ENCODE results near the gene CDH7. TPM values are rescaled to one million over a fixed set of nuclear protein-coding genes. Genes with fewer than 3 reads are reported as not detected.

CDH7 gene
- total RNA-seq, 1 experiment from 2014 or later: not detected

GRCh38 chr18:65922103-65922502 is 171.3 kb downstream of the CDH7 start:
- Mint-ChIP-seq H3K9me3 (ENCODE audit: unreplicated experiment) (no peaks in the 10 kb centered on the region), H3K4me1 (ENCODE audit: insufficient read depth, unreplicated experiment) (no peaks in the 10 kb centered on the region), H3K36me3 (ENCODE audit: insufficient read depth, unreplicated experiment) (no peaks in the 10 kb centered on the region), H3K27me3 (ENCODE audit: insufficient read depth, unreplicated experiment) (peaks cover 63% of the 10 kb centered on the region), H3K4me3 (ENCODE audit: unreplicated experiment) (no peak overlapping the region), H3K27ac (ENCODE audit: low read depth, unreplicated experiment) (no peak overlapping the region)
- ChIA-PET CTCF (interaction anchor here (0.6 kb wide), 1 partner anchor 120 kb away, joined by 3 read pairs; no protein-coding TSS in a partner anchor), POLR2A (interaction anchor here (0.7 kb wide), 1 partner anchor 20 kb away, joined by 3 read pairs; no protein-coding TSS in a partner anchor)
- intact Hi-C loops (cut with micrococcal nuclease): no loop called here
- no peak for DNase-seq (ENCODE audit: unreplicated experiment)
- TF ChIP-seq CTCF (IDR thresholded peaks at IDR 0.05; ENCODE audit: unreplicated experiment): no peak
- BruUV-seq (replicated peaks): no TSS peak

GRCh38 chr18:65924904-65925303 is 174.1 kb downstream of the CDH7 start:
- ChIA-PET POLR2A (interaction anchor here (0.6 kb wide), 1 partner anchor 16 kb away, joined by 3 read pairs; no protein-coding TSS in a partner anchor), CTCF (no interaction called here)
- BruUV-seq (replicated peaks): no TSS peak
- intact Hi-C loops (cut with micrococcal nuclease): no loop called here
- Mint-ChIP-seq H3K27me3 (ENCODE audit: insufficient read depth, unreplicated experiment) (peaks cover 49% of the 10 kb centered on the region), H3K36me3 (ENCODE audit: insufficient read depth, unreplicated experiment) (no peaks in the 10 kb centered on the region), H3K27ac (ENCODE audit: low read depth, unreplicated experiment) (no peak overlapping the region), H3K9me3 (ENCODE audit: unreplicated experiment) (no peaks in the 10 kb centered on the region), H3K4me3 (ENCODE audit: unreplicated experiment) (no peak overlapping the region), H3K4me1 (ENCODE audit: insufficient read depth, unreplicated experiment) (no peaks in the 10 kb centered on the region)
- DNase-seq (ENCODE audit: unreplicated experiment): no peak
- no peak for TF ChIP-seq CTCF (IDR thresholded peaks at IDR 0.05; ENCODE audit: unreplicated experiment)

GRCh38 chr18:65934874-65935273 is 184.1 kb downstream of the CDH7 start:
- DNase-seq (ENCODE audit: unreplicated experiment): no peak
- H3K27ac Mint-ChIP-seq (ENCODE audit: low read depth, unreplicated experiment): no peak overlapping the region
- H3K9me3 Mint-ChIP-seq (ENCODE audit: unreplicated experiment): no peaks in the 10 kb centered on the region
- TF ChIP-seq CTCF (IDR thresholded peaks at IDR 0.05; ENCODE audit: unreplicated experiment): no peak
- H3K27me3 Mint-ChIP-seq (ENCODE audit: insufficient read depth, unreplicated experiment): peaks cover 49% of the 10 kb centered on the region
- ChIA-PET CTCF (interaction anchor here (0.7 kb wide), 1 partner anchor 1836 kb away, joined by 4 read pairs; no protein-coding TSS in a partner anchor), POLR2A (no interaction called here)
- no peaks in the 10 kb centered on the region for H3K4me1 Mint-ChIP-seq (ENCODE audit: insufficient read depth, unreplicated experiment)
- intact Hi-C loops (cut with micrococcal nuclease): no loop called here
- peaks cover 6% of the 10 kb centered on the region for H3K36me3 Mint-ChIP-seq (ENCODE audit: insufficient read depth, unreplicated experiment)
- no TSS peak for BruUV-seq (replicated peaks)
- H3K4me3 Mint-ChIP-seq (ENCODE audit: unreplicated experiment): no peak overlapping the region

GRCh38 chr18:65936678-65937077 is 185.9 kb downstream of the CDH7 start:
- POLR2A ChIA-PET: no interaction called here
- BruUV-seq (replicated peaks): no TSS peak
- Mint-ChIP-seq H3K27ac (ENCODE audit: low read depth, unreplicated experiment) (no peak overlapping the region), H3K36me3 (ENCODE audit: insufficient read depth, unreplicated experiment) (peaks cover 6% of the 10 kb centered on the region), H3K27me3 (ENCODE audit: insufficient read depth, unreplicated experiment) (peaks cover 35% of the 10 kb centered on the region), H3K4me1 (ENCODE audit: insufficient read depth, unreplicated experiment) (no peaks in the 10 kb centered on the region), H3K9me3 (ENCODE audit: unreplicated experiment) (no peaks in the 10 kb centered on the region), H3K4me3 (ENCODE audit: unreplicated experiment) (no peak overlapping the region)
- no peak for TF ChIP-seq CTCF (IDR thresholded peaks at IDR 0.05; ENCODE audit: unreplicated experiment)
- intact Hi-C loops (cut with micrococcal nuclease): no loop called here
- no peak for DNase-seq (ENCODE audit: unreplicated experiment)
- CTCF ChIA-PET: interaction anchor here (0.5 to 1.0 kb wide), 3 partner anchors 13 to 204 kb away, joined by 3 read pairs; no protein-coding TSS in a partner anchor
